Trophoblast cell (in vitro differentiated cells and primary cell): ENCODE data around the gene CAMSAP2.

Experiments used
- DNase-seq, 2 donors: peaks; one replicate each; pipeline ENCODE4 v3.0.0-alpha.2; 2016
- H2AFZ ChIP-seq: 2 replicates; pipeline ENCODE4 v1.6.1; 2013; ENCODE audit warnings: low read length, moderate library complexity, mild to moderate bottlenecking; ENCODE audit not compliant: insufficient read depth, poor library complexity
- H2AK5ac ChIP-seq: 2 replicates; pipeline ENCODE4 v1.6.1; 2013; ENCODE audit warnings: mild to moderate bottlenecking, low read length
- H2BK120ac ChIP-seq: 2 replicates; pipeline ENCODE4 v1.6.1; 2013; ENCODE audit warnings: low read length, mild to moderate bottlenecking, moderate library complexity; ENCODE audit not compliant: insufficient read depth, poor library complexity
- H2BK12ac ChIP-seq: 2 replicates; pipeline ENCODE4 v1.6.1; 2013; ENCODE audit warnings: mild to moderate bottlenecking, low read length, moderate library complexity
- H2BK5ac ChIP-seq: 2 replicates; pipeline ENCODE4 v1.6.1; 2013; ENCODE audit warnings: low read length, low read depth, moderate library complexity, mild to moderate bottlenecking; ENCODE audit not compliant: poor library complexity
- H3K14ac ChIP-seq: 2 replicates; pipeline ENCODE4 v1.6.1; 2013; ENCODE audit warnings: mild to moderate bottlenecking, low read length
- H3K18ac ChIP-seq: 2 replicates; pipeline ENCODE4 v1.6.1; 2013; ENCODE audit warnings: mild to moderate bottlenecking, low read length
- H3K23ac ChIP-seq: 2 replicates; pipeline ENCODE4 v1.6.1; 2013; ENCODE audit warnings: low read length
- H3K27ac ChIP-seq: 2 replicates; pipeline ENCODE4 v1.5.1; 2013; ENCODE audit warnings: low read depth, mild to moderate bottlenecking, inconsistent platforms, low read length, moderate library complexity
- H3K27me3 ChIP-seq: 2 replicates; pipeline ENCODE4 v1.6.1; 2013; ENCODE audit warnings: inconsistent platforms, mild to moderate bottlenecking, low read length, moderate library complexity; ENCODE audit not compliant: insufficient read depth
- H3K36me3 ChIP-seq, 2 experiments: 1 replicate in 1 of 2; 2 replicates in 1 of 2; pipeline ENCODE4 v1.6.1; 2013; ENCODE audit warnings: low read length in 2 of 2, mild to moderate bottlenecking in 2 of 2, moderate library complexity in 1 of 2; ENCODE audit not compliant: insufficient read depth in 2 of 2, control insufficient read depth in 1 of 2
- H3K4ac ChIP-seq: 2 replicates; pipeline ENCODE4 v1.6.1; 2013; ENCODE audit warnings: low read depth, mild to moderate bottlenecking, low read length, moderate library complexity
- H3K4me1 ChIP-seq, 2 experiments: 1 replicate in 1 of 2; 2 replicates in 1 of 2; pipeline ENCODE4 v1.6.1; 2013; ENCODE audit warnings: low read length in 2 of 2, mild to moderate bottlenecking in 2 of 2, moderate library complexity in 1 of 2; ENCODE audit not compliant: insufficient read depth in 2 of 2, control insufficient read depth in 1 of 2
- H3K4me2 ChIP-seq: 2 replicates; pipeline ENCODE4 v1.6.1; 2013; ENCODE audit warnings: inconsistent platforms, mild to moderate bottlenecking, low read length, moderate library complexity
- H3K4me3 ChIP-seq: 2 replicates; pipeline ENCODE4 v1.5.1; 2013; ENCODE audit warnings: mild to moderate bottlenecking, low read depth, low read length, inconsistent platforms
- H3K79me1 ChIP-seq: one replicate; pipeline ENCODE4 v1.6.1; 2013; ENCODE audit warnings: low read length
- H3K79me2 ChIP-seq: 2 replicates; pipeline ENCODE4 v1.6.1; 2013; ENCODE audit warnings: low read length, mild to moderate bottlenecking; ENCODE audit not compliant: control insufficient read depth, insufficient read depth, poor library complexity
- H3K9ac ChIP-seq: 2 replicates; pipeline ENCODE4 v1.6.1; 2013; ENCODE audit warnings: mild to moderate bottlenecking, low read length
- H3K9me3 ChIP-seq: 2 replicates; pipeline ENCODE4 v1.6.1; 2013; ENCODE audit warnings: low read depth, mild to moderate bottlenecking, control low read depth, inconsistent platforms, low read length; ENCODE audit not compliant: insufficient read depth
- H4K12ac ChIP-seq: 2 replicates; pipeline ENCODE4 v1.6.1; 2013; ENCODE audit warnings: low read depth, mild to moderate bottlenecking, low read length, moderate library complexity
- H4K8ac ChIP-seq: 2 replicates; pipeline ENCODE4 v1.6.1; 2013; ENCODE audit warnings: low read depth, mild to moderate bottlenecking, low read length, moderate library complexity
- H4K91ac ChIP-seq: one replicate; pipeline ENCODE4 v1.6.1; 2013; ENCODE audit warnings: low read depth, mild to moderate bottlenecking, low read length, moderate library complexity
- WGBS: extraction: QIAGEN DNeasy Blood & Tissue Kit; methylation state at CpG from one replicate; pipeline ENCODE4 v1.1.7; 2013; ENCODE audit warnings: missing lambda C conversion rate; ENCODE audit not compliant: insufficient read length, insufficient coverage; ENCODE audit errors: extremely low coverage; 5-methylcytosine and 5-hydroxymethylcytosine counted together

The CAMSAP2 gene

DNA sequence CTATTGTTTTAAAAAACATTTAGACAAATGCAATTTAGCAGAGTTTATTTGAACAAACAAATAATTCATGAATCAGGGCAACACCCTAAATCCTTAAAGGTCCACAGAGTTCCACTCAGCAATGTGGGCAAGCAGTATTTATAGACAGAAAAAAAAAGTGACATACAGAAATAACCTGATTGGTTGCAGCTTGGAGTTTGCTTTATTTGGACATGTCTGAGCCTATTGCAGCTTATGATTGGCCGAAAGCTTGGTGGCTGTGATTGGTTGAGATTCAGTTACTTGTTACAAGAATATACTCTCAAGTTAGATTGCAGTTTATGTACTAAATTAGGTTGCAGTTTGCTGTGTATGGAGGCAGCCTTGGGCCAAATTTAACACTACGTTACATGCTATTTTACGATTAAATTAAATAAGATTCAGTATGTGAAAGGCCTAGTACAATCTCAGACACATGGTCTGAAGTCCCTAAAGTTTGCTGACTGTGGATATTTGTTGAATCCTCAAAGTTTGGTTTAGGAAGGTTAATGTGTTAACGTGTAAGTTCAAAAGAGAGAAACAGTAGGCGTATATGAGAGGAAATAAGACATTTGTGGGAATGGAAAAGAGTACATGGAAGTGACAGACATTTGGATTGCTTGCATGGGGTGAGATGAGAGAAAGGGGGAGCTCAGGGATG lies 6.9 kb upstream of the CAMSAP2 start:
- Histone ChIP-seq H2BK5ac (no peak overlapping the region), H2AK5ac (no peak overlapping the region), H3K4ac (no peak overlapping the region), H3K9me3 (no peaks in the 10 kb centered on the region), H4K12ac (no peak overlapping the region), H3K4me1 (no peaks in the 10 kb centered on the region), H3K4me2 (no peak overlapping the region), H4K8ac (no peak overlapping the region), H2BK120ac (no peak overlapping the region), H3K14ac (no peak overlapping the region), H3K27ac (no peak overlapping the region), H3K36me3 (no peaks in the 10 kb centered on the region), H4K91ac (no peak overlapping the region), H3K4me3 (no peak overlapping the region), H3K79me1 (no peaks in the 10 kb centered on the region), H3K18ac (no peak overlapping the region), H2AFZ (no peak overlapping the region), H3K9ac (no peak overlapping the region), H3K27me3 (no peaks in the 10 kb centered on the region), H2BK12ac (no peak overlapping the region), H3K79me2 (no peaks in the 10 kb centered on the region), H3K23ac (no peak overlapping the region)
- WGBS = 100% methylated on average over 2 of the region's 5 CpGs
- no peak for DNase-seq

DNA sequence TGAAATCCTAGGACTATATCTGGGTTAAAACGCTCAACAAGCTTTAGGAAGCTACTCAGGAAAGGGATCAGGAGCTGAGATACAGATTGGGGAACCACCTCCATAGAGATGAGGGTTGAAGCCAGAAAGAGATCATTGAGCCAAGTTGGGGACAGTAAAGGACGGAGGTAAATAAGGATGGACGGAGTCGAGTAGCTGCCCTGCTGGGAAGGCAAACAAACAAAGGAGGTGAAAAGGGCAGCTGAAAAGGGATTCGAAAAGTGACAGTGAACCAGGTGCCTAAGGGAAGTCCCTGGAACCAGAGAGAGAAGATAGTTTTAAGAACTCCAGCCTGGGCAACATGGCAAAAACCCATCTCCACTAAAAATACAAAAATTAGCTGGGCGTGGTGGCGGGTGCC lies 6.3 kb upstream of the CAMSAP2 start:
- no peak overlapping the region for H3K14ac ChIP-seq
- H3K79me2 ChIP-seq = no peaks in the 10 kb centered on the region
- no peak overlapping the region for H2BK120ac ChIP-seq
- H4K12ac ChIP-seq = no peak overlapping the region
- H3K27ac ChIP-seq = no peak overlapping the region
- H3K23ac ChIP-seq = no peak overlapping the region
- H3K27me3 ChIP-seq = no peaks in the 10 kb centered on the region
- H2BK5ac ChIP-seq = no peak overlapping the region
- H3K18ac ChIP-seq = no peak overlapping the region
- no CpG with 5 or more reads among the region's 7 CpGs for WGBS
- H2BK12ac ChIP-seq = no peak overlapping the region
- H3K9ac ChIP-seq = no peak overlapping the region
- H4K91ac ChIP-seq = no peak overlapping the region
- H3K4me2 ChIP-seq = no peak overlapping the region
- H2AK5ac ChIP-seq = no peak overlapping the region
- H4K8ac ChIP-seq = no peak overlapping the region
- H3K9me3 ChIP-seq = no peaks in the 10 kb centered on the region
- no peak for DNase-seq
- no peaks in the 10 kb centered on the region for H3K36me3 ChIP-seq
- no peak overlapping the region for H2AFZ ChIP-seq
- H3K79me1 ChIP-seq = no peaks in the 10 kb centered on the region
- no peak overlapping the region for H3K4me3 ChIP-seq
- H3K4me1 ChIP-seq = no peaks in the 10 kb centered on the region
- no peak overlapping the region for H3K4ac ChIP-seq

DNA sequence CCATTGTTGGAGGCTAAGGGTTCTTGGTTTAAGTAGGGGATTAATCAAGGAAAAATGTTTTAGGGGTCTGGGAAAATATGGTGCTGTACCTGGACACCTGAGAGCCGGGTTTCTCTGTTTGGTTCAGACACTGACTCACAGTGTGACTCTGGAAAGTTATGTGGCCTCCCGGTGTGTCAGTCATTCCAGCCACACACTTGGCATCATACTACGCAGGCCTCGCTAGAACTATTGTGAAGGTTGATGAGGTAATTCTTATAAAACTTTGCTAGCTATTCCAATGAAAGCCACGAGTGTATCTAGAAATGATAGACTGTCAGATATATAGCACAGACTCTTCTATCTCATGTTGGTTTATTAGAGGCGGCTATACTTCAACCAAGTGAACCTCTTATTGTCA lies 4.8 kb upstream of the CAMSAP2 start:
- Histone ChIP-seq H3K27me3 (no peaks in the 10 kb centered on the region), H3K4me1 (peaks cover 0 to 2% of the 10 kb centered on the region in 2 experiments), H2AK5ac (no peak overlapping the region), H3K4me3 (no peak overlapping the region), H3K79me1 (peaks cover 5% of the 10 kb centered on the region), H3K79me2 (peaks cover 1% of the 10 kb centered on the region), H3K9ac (no peak overlapping the region), H3K18ac (no peak overlapping the region), H3K14ac (no peak overlapping the region), H4K91ac (no peak overlapping the region), H2BK12ac (no peak overlapping the region), H4K8ac (no peak overlapping the region), H3K4me2 (no peak overlapping the region), H2BK120ac (no peak overlapping the region), H4K12ac (no peak overlapping the region), H3K27ac (no peak overlapping the region), H3K4ac (no peak overlapping the region), H3K36me3 (no peaks in the 10 kb centered on the region), H3K9me3 (no peaks in the 10 kb centered on the region), H2BK5ac (no peak overlapping the region), H2AFZ (no peak overlapping the region), H3K23ac (no peak overlapping the region)
- DNase-seq = peak in 1 of 2 donors; percentile 21
- WGBS = no CpG with 5 or more reads among the region's 6 CpGs

DNA sequence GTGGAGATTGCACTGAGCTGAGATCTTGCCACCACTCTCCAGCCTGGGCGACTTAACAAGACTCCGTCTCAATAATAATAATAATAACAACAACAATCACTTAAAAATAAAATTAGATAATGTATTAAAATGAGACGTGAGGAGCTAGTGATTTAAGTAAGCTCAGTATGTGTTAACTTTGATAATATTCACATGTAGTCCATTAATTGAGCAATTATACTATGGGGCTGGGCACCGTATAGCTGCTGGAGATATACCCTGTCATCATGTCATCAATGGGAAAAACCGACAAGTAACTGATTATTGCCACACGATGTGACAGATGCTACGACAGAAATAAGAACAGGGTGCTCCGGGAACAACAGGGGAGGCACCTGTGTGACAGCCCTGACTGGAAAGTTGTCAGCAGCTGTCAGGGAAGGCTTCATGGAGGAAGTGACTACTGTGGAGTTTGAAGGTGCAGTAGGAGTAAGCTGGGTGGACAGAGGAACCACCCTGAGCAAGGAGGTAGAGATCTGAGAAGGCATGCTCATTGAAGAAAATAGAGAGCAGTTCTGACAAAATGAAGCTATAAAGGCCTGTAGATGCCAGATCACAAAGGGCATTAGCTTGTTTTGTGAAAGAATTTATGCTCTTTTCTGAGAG lies 924 bp upstream of the CAMSAP2 start:
- DNase-seq = no peak
- Histone ChIP-seq H4K8ac (peak overlapping the region; percentile 17), H3K4me2 (no peak overlapping the region), H3K4ac (no peak overlapping the region), H3K9me3 (no peaks in the 10 kb centered on the region), H2AK5ac (peak overlapping the region; percentile 94), H3K27me3 (no peaks in the 10 kb centered on the region), H3K9ac (no peak overlapping the region), H3K14ac (no peak overlapping the region), H4K12ac (no peak overlapping the region), H2BK12ac (peak overlapping the region; percentile 58), H3K4me3 (no peak overlapping the region), H2AFZ (peak overlapping the region; percentile 25), H2BK5ac (no peak overlapping the region), H3K36me3 (no peaks in the 10 kb centered on the region), H2BK120ac (peak overlapping the region; percentile 37), H3K79me1 (peaks cover 16% of the 10 kb centered on the region), H3K79me2 (peaks cover 12% of the 10 kb centered on the region), H3K18ac (no peak overlapping the region), H3K4me1 (peaks cover 0 to 2% of the 10 kb centered on the region in 2 experiments), H4K91ac (peak overlapping the region; percentile 5), H3K23ac (no peak overlapping the region), H3K27ac (peak overlapping the region; percentile 21)
- no CpG with 5 or more reads among the region's 8 CpGs for WGBS
